Measurements from ENCODE around the gene NCAPH2. TPM values are rescaled to one million over a fixed set of nuclear protein-coding genes. Genes with fewer than 3 reads are reported as not detected.
A peak's percentile ranks its signal among the peaks of the same experiment; 100 is the strongest.

The NCAPH2 gene
- total RNA-seq (2014; rRNA removed; shearing (Covaris generic)), result 33.8 and 61.0 TPM in 2 replicates
- polyA plus RNA-seq (2016; fragmentation: Nextera tagmentation; extraction: Ambion mirVana), result 27.7 and 28.6 TPM in 2 replicates

DNA sequence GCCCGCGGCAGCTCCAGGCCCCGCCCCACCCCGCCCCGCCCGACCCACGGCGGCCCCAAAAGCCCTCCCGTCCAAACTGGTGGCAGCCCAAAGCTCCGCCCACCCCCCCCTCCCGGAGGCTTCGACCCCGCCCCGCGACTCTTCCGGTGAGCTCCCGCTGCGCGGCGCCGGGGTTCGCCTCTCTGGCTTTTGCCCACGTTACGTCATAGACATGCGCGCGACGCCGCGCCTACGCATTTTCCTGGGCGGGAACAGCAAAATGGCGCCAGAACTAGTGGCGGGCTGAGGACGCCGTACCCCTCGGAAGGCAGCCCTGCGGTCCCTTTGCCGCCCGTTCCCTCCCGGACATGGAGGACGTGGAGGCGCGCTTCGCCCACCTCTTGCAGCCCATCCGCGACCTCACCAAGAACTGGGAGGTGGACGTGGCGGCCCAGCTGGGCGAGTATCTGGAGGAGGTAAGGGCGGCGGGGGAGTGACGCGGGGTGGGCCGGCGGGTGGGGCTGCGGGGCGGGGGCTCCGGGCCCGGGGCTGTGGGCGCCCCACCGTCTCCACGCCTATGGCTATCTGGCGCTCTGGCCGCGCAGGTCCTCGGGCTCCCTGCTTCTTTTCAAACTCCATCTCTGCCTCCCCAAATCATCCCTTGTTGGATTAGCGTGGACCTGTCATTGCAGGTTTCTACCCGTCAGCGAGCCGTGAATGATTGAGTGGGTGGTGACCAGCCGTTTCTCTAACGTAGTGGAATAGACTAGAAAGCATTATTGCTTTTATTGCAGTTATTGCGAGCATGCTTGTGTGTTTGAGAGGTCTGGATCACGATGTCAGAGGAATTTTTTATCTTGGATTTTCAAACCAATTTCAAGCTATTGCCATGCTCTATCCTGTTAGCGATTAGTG lies at the start of gene NCAPH2:
NCAPH2 (plus strand) TSS at position 234 of the 894 bp plus-strand sequence; CDS start at position 348, 114 bp downstream.
- Histone ChIP-seq H3K9me2 (ENCODE audit: insufficient read depth) (no peaks in the 10 kb centered on the region), H3F3A (ENCODE audit: insufficient read depth) (peaks cover 10% of the 10 kb centered on the region; the same call in 1 of the 2 replicates), H3K4me1 (ENCODE audit: insufficient read depth) (peaks cover 10% of the 10 kb centered on the region), H4K20me1 (ENCODE audit: insufficient read depth) (no peaks in the 10 kb centered on the region; the same call in 1 of the 2 replicates), H3K79me2 (ENCODE audit: insufficient read depth) (peaks cover 80% of the 10 kb centered on the region), H3K27ac (peak within 1 kb of the TSS; percentile 78), H3K9ac (peak within 1 kb of the TSS; percentile 97), H2AFZ (peak within 1 kb of the TSS; percentile 75), H3K4me3 (peak within 1 kb of the TSS; percentile 94), H3K4me2 (ENCODE audit: unreplicated experiment) (peak within 1 kb of the TSS; percentile 100), H3K27me3 (replicated peaks; ENCODE audit: insufficient read depth) (no peaks in the 10 kb centered on the region), H3K36me3 (ENCODE audit: low read depth) (no peaks in the 10 kb centered on the region), H3K9me3 (ENCODE audit: low read depth) (no peaks in the 10 kb centered on the region)
- TF ChIP-seq EZH2 (IDR thresholded peaks at IDR 0.05; ENCODE audit: insufficient read depth, poor library complexity, severe bottlenecking) (no peak), EZH2phosphoT487 (IDR thresholded peaks at IDR 0.05; ENCODE audit: insufficient read depth, low read depth) (no peak)
- DNase-seq, result peak; percentile 99
- 1% methylated on average over 45 to 63 of the region's 76 CpGs for WGBS, 2 experiments (ENCODE audit: low coverage in 1 of 2, low lambda C conversion rate in 2 of 2, missing lambda C conversion rate in 2 of 2)
- in situ Hi-C loops (cut with MboI), result no loop called here

DNA sequence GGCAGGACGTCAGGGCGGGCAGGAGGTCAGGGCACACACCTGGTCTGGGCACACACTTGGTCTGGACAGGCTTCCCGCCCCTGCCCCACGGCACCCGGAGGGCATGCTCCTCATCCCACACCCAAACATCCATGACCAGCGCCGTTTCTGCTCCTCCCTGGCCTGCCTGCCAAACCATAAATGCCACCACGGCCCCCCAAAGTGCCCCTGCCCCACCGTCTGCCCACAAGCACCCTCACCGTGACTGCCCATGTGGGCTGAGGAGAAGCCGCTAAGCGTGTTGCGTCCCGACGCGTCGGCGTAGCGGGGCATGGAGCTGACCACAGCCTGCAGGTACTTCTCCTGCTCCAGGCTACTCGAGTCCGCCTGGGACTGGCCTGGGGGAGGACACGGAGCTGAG lies 49.0 kb upstream of the NCAPH2 start:
- H3K36me3 ChIP-seq (ENCODE audit: low read depth), result no peaks in the 10 kb centered on the region; the same call in 1 of the 2 replicates
- no peaks in the 10 kb centered on the region for H3K27me3 ChIP-seq (replicated peaks; ENCODE audit: insufficient read depth)
- no peaks in the 10 kb centered on the region for H3K9me3 ChIP-seq (ENCODE audit: low read depth)
- no peaks in the 10 kb centered on the region for H3F3A ChIP-seq (ENCODE audit: insufficient read depth)
- 91 to 97% methylated on average over 12 to 22 of the region's 22 CpGs for WGBS, 2 experiments (ENCODE audit: low coverage in 1 of 2, low lambda C conversion rate in 2 of 2, missing lambda C conversion rate in 2 of 2)
- no peak overlapping the region for H3K4me2 ChIP-seq (ENCODE audit: unreplicated experiment)
- TF ChIP-seq EZH2 (IDR thresholded peaks at IDR 0.05; ENCODE audit: insufficient read depth, poor library complexity, severe bottlenecking) (no peak), EZH2phosphoT487 (IDR thresholded peaks at IDR 0.05; ENCODE audit: insufficient read depth, low read depth) (no peak)
- H3K4me3 ChIP-seq, result no peak overlapping the region
- H3K9me2 ChIP-seq (ENCODE audit: insufficient read depth), result no peaks in the 10 kb centered on the region
- H3K27ac ChIP-seq, result no peak overlapping the region
- H3K4me1 ChIP-seq (ENCODE audit: insufficient read depth), result no peaks in the 10 kb centered on the region
- H2AFZ ChIP-seq, result no peak overlapping the region
- H3K9ac ChIP-seq, result no peak overlapping the region
- in situ Hi-C loops (cut with MboI), result no loop called here
- DNase-seq, result no peak
- no peaks in the 10 kb centered on the region for H3K79me2 ChIP-seq (ENCODE audit: insufficient read depth)
- no peaks in the 10 kb centered on the region for H4K20me1 ChIP-seq (ENCODE audit: insufficient read depth)

DNA sequence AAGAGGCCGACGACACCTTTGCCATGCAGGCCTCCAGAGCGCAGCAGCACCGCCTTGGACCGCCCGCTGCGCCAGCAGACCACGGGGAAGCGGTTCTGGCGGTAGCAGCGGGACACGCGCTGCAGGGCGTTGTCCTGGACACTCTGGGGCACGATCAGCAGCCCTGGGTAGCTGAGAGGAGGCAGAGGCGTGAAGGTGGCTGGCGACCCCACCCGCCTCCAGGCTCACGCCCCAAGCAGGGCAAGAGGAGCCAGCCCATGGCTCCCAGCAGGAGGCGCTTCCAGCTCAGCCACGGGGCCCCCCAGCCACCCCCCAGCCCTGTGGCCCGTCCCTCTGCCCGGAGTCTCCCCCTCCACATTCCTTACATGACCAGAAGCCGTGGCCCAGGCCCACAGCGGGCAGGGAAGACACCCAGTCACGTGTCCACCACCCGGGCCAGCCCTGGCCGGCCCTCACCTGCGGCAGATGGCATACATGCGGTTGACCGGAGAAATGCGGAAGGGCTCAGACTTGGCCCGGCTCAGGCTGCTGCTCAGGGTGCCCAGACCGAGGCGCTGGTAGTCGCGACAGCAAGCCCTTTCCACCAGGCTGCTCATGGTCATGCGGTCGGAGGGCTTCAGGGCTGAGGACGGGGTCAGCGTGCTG lies 48.4 kb upstream of the NCAPH2 start:
- in situ Hi-C loops (cut with MboI), result no loop called here
- H3K4me3 ChIP-seq, result no peak overlapping the region
- DNase-seq, result no peak
- H3K4me2 ChIP-seq (ENCODE audit: unreplicated experiment), result no peak overlapping the region
- no peaks in the 10 kb centered on the region for H4K20me1 ChIP-seq (ENCODE audit: insufficient read depth)
- no peak overlapping the region for H2AFZ ChIP-seq
- WGBS, 2 experiments (ENCODE audit: low coverage in 1 of 2, low lambda C conversion rate in 2 of 2, missing lambda C conversion rate in 2 of 2), result 90 to 92% methylated on average over 36 to 37 of the region's 41 CpGs
- no peaks in the 10 kb centered on the region for H3K79me2 ChIP-seq (ENCODE audit: insufficient read depth)
- no peaks in the 10 kb centered on the region for H3F3A ChIP-seq (ENCODE audit: insufficient read depth)
- H3K9me2 ChIP-seq (ENCODE audit: insufficient read depth), result no peaks in the 10 kb centered on the region
- no peak overlapping the region for H3K9ac ChIP-seq
- no peaks in the 10 kb centered on the region for H3K27me3 ChIP-seq (replicated peaks; ENCODE audit: insufficient read depth)
- TF ChIP-seq EZH2phosphoT487 (IDR thresholded peaks at IDR 0.05; ENCODE audit: insufficient read depth, low read depth), result no peak
- TF ChIP-seq EZH2 (IDR thresholded peaks at IDR 0.05; ENCODE audit: insufficient read depth, poor library complexity, severe bottlenecking), result no peak
- H3K36me3 ChIP-seq (ENCODE audit: low read depth), result no peaks in the 10 kb centered on the region; the same call in 1 of the 2 replicates
- H3K27ac ChIP-seq, result no peak overlapping the region
- no peaks in the 10 kb centered on the region for H3K4me1 ChIP-seq (ENCODE audit: insufficient read depth)
- no peaks in the 10 kb centered on the region for H3K9me3 ChIP-seq (ENCODE audit: low read depth)

DNA sequence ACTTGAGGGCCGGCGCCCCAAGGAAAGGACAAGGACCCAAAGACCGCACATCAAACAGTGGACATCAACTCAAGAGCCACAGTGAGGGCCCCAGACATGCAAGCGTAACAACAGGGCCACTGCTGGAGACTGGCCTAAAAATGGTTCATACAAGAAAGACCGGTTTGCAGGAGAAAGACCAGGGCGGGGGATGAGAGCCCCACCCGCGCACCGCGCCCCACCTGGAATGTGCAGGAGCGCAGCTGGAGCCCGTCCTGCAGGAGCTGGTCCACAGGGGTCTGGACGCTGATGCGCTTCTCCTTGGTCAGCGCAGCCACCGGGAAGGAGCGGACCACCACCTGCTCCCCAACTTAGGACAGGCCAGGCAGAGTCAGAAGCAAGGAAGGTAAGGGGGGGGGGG lies 47.1 kb upstream of the NCAPH2 start:
- no peak for DNase-seq
- no peaks in the 10 kb centered on the region; the same call in 1 of the 2 replicates for H3K36me3 ChIP-seq (ENCODE audit: low read depth)
- H3K27me3 ChIP-seq (replicated peaks; ENCODE audit: insufficient read depth), result no peaks in the 10 kb centered on the region
- H3K9me3 ChIP-seq (ENCODE audit: low read depth), result no peaks in the 10 kb centered on the region
- TF ChIP-seq EZH2phosphoT487 (IDR thresholded peaks at IDR 0.05; ENCODE audit: insufficient read depth, low read depth), result no peak
- TF ChIP-seq EZH2 (IDR thresholded peaks at IDR 0.05; ENCODE audit: insufficient read depth, poor library complexity, severe bottlenecking), result no peak
- H2AFZ ChIP-seq, result no peak overlapping the region
- no peak overlapping the region for H3K27ac ChIP-seq
- H3K9me2 ChIP-seq (ENCODE audit: insufficient read depth), result no peaks in the 10 kb centered on the region
- no peaks in the 10 kb centered on the region for H3K4me1 ChIP-seq (ENCODE audit: insufficient read depth)
- H3K79me2 ChIP-seq (ENCODE audit: insufficient read depth), result no peaks in the 10 kb centered on the region
- in situ Hi-C loops (cut with MboI), result no loop called here
- H3K9ac ChIP-seq, result no peak overlapping the region
- 96 to 98% methylated on average over 15 to 17 of the region's 17 CpGs for WGBS, 2 experiments (ENCODE audit: low coverage in 1 of 2, low lambda C conversion rate in 2 of 2, missing lambda C conversion rate in 2 of 2)
- H4K20me1 ChIP-seq (ENCODE audit: insufficient read depth), result no peaks in the 10 kb centered on the region
- no peaks in the 10 kb centered on the region for H3F3A ChIP-seq (ENCODE audit: insufficient read depth)
- no peak overlapping the region for H3K4me2 ChIP-seq (ENCODE audit: unreplicated experiment)
- no peak overlapping the region for H3K4me3 ChIP-seq

Data from GM23248 (cell line).